OCI-LY7 (cell line): ENCODE measurements around the gene TIGD3. TPM values are rescaled to one million over a fixed set of nuclear protein-coding genes. Genes with fewer than 3 reads are reported as not detected.

Experiments
- BruUV-seq: library from RNA; stranded (reverse); fragments of 400-500 nt; replicated peaks from 2 replicates; lab custom pipeline; 2021; lab: Mats Ljungman, UMichigan
- CTCF ChIA-PET: fragments of 300-600 bp; sonication (Branson Sonifier 250); formaldehyde crosslinking; loops from one replicate; lab custom pipeline; 2022; ENCODE audit warnings: antibody characterized with exemption; ENCODE audit not compliant: unreplicated experiment; lab: Charles Lee
- POLR2A ChIA-PET: fragments of 300-600 bp; sonication (Branson Sonifier 250); formaldehyde crosslinking; loops from one replicate; lab custom pipeline; 2022; ENCODE audit warnings: antibody characterized with exemption; lab: Charles Lee
- DNase-seq: peaks from one replicate; pipeline ENCODE4 v3.0.0-alpha.2; 2015; ENCODE audit warnings: low spot score
- H2AFZ ChIP-seq: fragments of 200-600 bp; sonication (generic), shearing (Covaris generic); 2 replicates; pipeline ENCODE4 v1.6.1; 2014; ENCODE audit warnings: mild to moderate bottlenecking, antibody characterized with exemption, low read length, moderate library complexity
- H3K27ac ChIP-seq: fragments of 200-600 bp; sonication (generic); 2 replicates; pipeline ENCODE4 v1.5.1; 2014; ENCODE audit warnings: mixed run types, low read depth, mild to moderate bottlenecking, moderate library complexity, low read length, inconsistent platforms; ENCODE audit not compliant: poor library complexity, severe bottlenecking
- H3K36me3 ChIP-seq: fragments of 200-600 bp; sonication (generic); 2 replicates; pipeline ENCODE4 v1.6.1; 2014; ENCODE audit warnings: mild to moderate bottlenecking, antibody characterized with exemption, low read length, moderate library complexity, mixed read lengths; ENCODE audit not compliant: insufficient read depth
- H3K4me1 ChIP-seq: fragments of 200-600 bp; sonication (generic); 2 replicates; pipeline ENCODE4 v1.5.1; 2014; ENCODE audit warnings: mild to moderate bottlenecking, low read length; ENCODE audit not compliant: insufficient read depth, poor library complexity, severe bottlenecking
- H3K4me2 ChIP-seq: fragments of 200-600 bp; sonication (generic); 2 replicates; pipeline ENCODE4 v1.6.1; 2014; ENCODE audit warnings: mild to moderate bottlenecking, low read length
- H3K4me3 ChIP-seq: fragments of 200-600 bp; sonication (generic); 2 replicates; pipeline ENCODE4 v1.5.1; 2014; ENCODE audit warnings: mild to moderate bottlenecking, low read depth, low read length; ENCODE audit not compliant: poor library complexity, severe bottlenecking
- H3K79me2 ChIP-seq: fragments of 200-600 bp; sonication (generic); 2 replicates; pipeline ENCODE4 v1.6.1; 2016; ENCODE audit warnings: low read depth, mild to moderate bottlenecking, low read length, moderate library complexity, mixed read lengths; ENCODE audit not compliant: insufficient read depth
- H3K9me2 ChIP-seq: fragments of 200-600 bp; sonication (generic); 2 replicates; pipeline ENCODE4 v1.6.1; 2016; ENCODE audit warnings: mild to moderate bottlenecking, low read length, mixed read lengths; ENCODE audit not compliant: insufficient read depth
- H3K9me3 ChIP-seq: fragments of 200-600 bp; sonication (generic); 2 replicates; pipeline ENCODE4 v1.6.1; 2014; ENCODE audit warnings: mild to moderate bottlenecking, mixed run types, low read length, mixed read lengths
- H4K20me1 ChIP-seq: fragments of 200-600 bp; sonication (generic); 2 replicates; pipeline ENCODE4 v1.6.1; 2014; ENCODE audit warnings: mild to moderate bottlenecking, antibody characterized with exemption, low read length, moderate library complexity, mixed read lengths; ENCODE audit not compliant: insufficient read depth
- EZH2phosphoT487 ChIP-seq: fragments of 200-600 bp; sonication (generic); IDR thresholded peaks from 2 replicates; pipeline ENCODE4 v1.6.1; 2018; ENCODE audit warnings: low read depth, borderline replicate concordance, mild to moderate bottlenecking, mixed run types, antibody characterized with exemption, low read length, moderate library complexity, mixed read lengths
- intact Hi-C: fragments of 100-400 bp; cut with micrococcal nuclease; formaldehyde crosslinking; loops from one replicate; pipeline ENCODE4 v1.10.0; 2022; ENCODE audit not compliant: unreplicated experiment
- total RNA-seq, 2 experiments: library from RNA; depleted of rRNA in 1 of 2; stranded (reverse); fragments of >200 nt in 1 of 2; shearing (Covaris generic) in 1 of 2; gene quantifications; 2 replicates each; pipeline ENCODE4 v1.2.3, GENCODE V29; 2014 to 2022
- TF ChIP-seq, protein P1 (sequence below): fragments of 200-600 bp; sonication (generic); conservative IDR thresholded peaks from 2 replicates; pipeline ENCODE4 v1.5.1; 2014; ENCODE audit warnings: mild to moderate bottlenecking, antibody characterized with exemption, low read length, moderate library complexity, mixed read lengths

The TIGD3 gene
- total RNA-seq, 2 experiments from 2014 or later, result 2.0 to 2.7 TPM

DNA sequence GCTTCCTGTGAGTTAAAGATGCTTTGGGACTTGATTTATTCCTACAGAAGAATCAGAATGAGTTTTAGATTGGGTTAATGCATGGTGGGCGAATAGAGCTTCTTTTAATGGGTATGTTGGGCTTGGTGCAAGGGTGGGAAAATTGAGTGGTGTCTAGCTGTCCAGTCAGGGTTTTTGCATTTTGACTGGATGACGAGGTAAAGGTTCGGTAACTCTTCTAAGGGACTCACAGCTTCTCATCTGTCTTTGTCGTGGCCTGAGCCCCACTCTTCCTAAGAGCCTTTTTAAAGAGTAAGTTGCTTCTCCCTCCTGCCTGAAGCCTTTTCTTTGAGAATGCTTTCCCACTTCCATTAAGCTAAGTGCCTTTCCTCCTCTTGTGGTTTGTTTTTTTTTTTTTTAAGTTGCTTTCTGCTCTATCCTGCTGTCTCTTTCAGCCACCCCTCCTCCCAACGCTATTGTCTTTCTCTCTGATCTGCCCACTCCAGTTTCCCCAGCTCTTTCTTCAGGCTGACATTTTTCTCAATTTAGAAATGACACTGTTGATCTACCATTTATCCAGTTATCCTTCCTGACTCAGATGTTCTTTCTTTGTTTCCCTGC, 19.8 kb upstream of the TIGD3 start:
- Histone ChIP-seq H3K4me2 (peak overlapping the region; percentile 86), H3K79me2 (peaks cover 42% of the 10 kb centered on the region), H3K9me2 (no peaks in the 10 kb centered on the region), H4K20me1 (peaks cover 21% of the 10 kb centered on the region), H3K4me1 (peaks cover 10% of the 10 kb centered on the region), H3K27ac (peak overlapping the region; percentile 39), H3K4me3 (peak overlapping the region; percentile 83), H3K9me3 (no peaks in the 10 kb centered on the region), H2AFZ (no peak overlapping the region), H3K36me3 (peaks cover 26% of the 10 kb centered on the region)
- intact Hi-C loops, result no loop called here
- TF ChIP-seq EZH2phosphoT487, result no peak
- TF ChIP-seq, protein P1, sequence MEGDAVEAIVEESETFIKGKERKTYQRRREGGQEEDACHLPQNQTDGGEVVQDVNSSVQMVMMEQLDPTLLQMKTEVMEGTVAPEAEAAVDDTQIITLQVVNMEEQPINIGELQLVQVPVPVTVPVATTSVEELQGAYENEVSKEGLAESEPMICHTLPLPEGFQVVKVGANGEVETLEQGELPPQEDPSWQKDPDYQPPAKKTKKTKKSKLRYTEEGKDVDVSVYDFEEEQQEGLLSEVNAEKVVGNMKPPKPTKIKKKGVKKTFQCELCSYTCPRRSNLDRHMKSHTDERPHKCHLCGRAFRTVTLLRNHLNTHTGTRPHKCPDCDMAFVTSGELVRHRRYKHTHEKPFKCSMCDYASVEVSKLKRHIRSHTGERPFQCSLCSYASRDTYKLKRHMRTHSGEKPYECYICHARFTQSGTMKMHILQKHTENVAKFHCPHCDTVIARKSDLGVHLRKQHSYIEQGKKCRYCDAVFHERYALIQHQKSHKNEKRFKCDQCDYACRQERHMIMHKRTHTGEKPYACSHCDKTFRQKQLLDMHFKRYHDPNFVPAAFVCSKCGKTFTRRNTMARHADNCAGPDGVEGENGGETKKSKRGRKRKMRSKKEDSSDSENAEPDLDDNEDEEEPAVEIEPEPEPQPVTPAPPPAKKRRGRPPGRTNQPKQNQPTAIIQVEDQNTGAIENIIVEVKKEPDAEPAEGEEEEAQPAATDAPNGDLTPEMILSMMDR, result no peak
- peak; percentile 13 for DNase-seq
- POLR2A ChIA-PET, result interaction anchor here (0.6 to 1.3 kb wide), 6 partner anchors 13 to 142 kb away, joined by 3 to 7 read pairs (median 3); partner anchors contain the start of gene POLA2
- BruUV-seq, result no TSS peak
- CTCF ChIA-PET, result interaction anchor here (0.6 kb wide), 1 partner anchor 592 kb away, joined by 4 read pairs; no protein-coding TSS in a partner anchor

DNA sequence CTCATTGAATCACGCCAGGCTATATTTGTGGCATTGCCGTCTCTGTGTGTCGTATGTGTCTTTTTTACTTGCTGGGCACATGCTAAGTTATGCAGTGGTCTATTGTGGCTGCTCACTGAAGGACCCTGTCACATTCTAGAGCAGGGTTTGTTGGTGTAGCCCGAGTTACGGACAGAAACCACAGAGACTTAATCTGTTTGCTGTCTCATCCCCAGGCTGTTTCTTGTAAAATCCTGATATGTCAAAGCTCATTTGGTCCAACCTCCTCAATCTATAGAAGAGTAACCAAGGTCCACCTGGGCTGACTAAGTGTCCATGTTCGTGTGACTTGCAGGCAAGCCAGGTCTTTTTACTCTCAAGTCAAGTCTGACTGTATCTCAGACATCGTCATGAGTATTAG, 15.9 kb upstream of the TIGD3 start:
- Histone ChIP-seq H3K79me2 (peaks cover 42% of the 10 kb centered on the region), H2AFZ (no peak overlapping the region), H3K4me3 (no peak overlapping the region), H4K20me1 (peaks cover 25% of the 10 kb centered on the region), H3K9me2 (no peaks in the 10 kb centered on the region), H3K36me3 (peaks cover 62% of the 10 kb centered on the region), H3K4me2 (no peak overlapping the region), H3K9me3 (no peaks in the 10 kb centered on the region), H3K27ac (no peak overlapping the region), H3K4me1 (peaks cover 9% of the 10 kb centered on the region)
- no TSS peak for BruUV-seq
- CTCF ChIA-PET, result no interaction called here
- intact Hi-C loops, result no loop called here
- DNase-seq, result no peak
- POLR2A ChIA-PET, result interaction anchor here (1.3 kb wide), 1 partner anchor 18 kb away, joined by 3 read pairs; no protein-coding TSS in a partner anchor
- TF ChIP-seq, protein P1, result no peak
- TF ChIP-seq EZH2phosphoT487, result no peak

DNA sequence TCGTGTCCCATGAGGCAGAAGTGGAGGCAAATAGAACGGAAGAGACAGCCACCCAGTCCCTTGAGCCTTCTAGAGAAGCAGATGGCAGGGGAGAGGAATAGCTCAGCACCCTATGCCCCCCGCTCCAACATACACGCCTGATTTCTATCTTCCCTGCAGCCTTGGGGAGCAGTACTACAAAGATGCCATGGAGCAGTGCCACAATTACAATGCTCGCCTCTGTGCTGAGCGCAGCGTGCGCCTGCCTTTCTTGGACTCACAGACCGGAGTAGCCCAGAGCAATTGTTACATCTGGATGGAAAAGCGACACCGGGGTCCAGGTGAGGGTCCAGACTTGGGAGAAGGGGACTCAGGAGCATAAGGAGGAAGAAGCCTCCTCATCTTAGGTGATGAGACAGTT, 14.3 kb upstream of the TIGD3 start:
- no peak overlapping the region for H3K4me2 ChIP-seq
- H3K36me3 ChIP-seq, result peaks cover 78% of the 10 kb centered on the region
- intact Hi-C loops, result no loop called here
- CTCF ChIA-PET, result no interaction called here
- DNase-seq, result no peak
- H4K20me1 ChIP-seq, result peaks cover 15% of the 10 kb centered on the region
- H3K4me1 ChIP-seq, result peaks cover 3% of the 10 kb centered on the region
- POLR2A ChIA-PET, result interaction anchor here (1.1 kb wide), 1 partner anchor 8 kb away, joined by 3 read pairs; no protein-coding TSS in a partner anchor
- peaks cover 27% of the 10 kb centered on the region for H3K79me2 ChIP-seq
- BruUV-seq, result no TSS peak
- no peaks in the 10 kb centered on the region for H3K9me2 ChIP-seq
- H3K9me3 ChIP-seq, result no peaks in the 10 kb centered on the region
- no peak overlapping the region for H3K4me3 ChIP-seq
- no peak overlapping the region for H2AFZ ChIP-seq
- no peak overlapping the region for H3K27ac ChIP-seq
- TF ChIP-seq, protein P1, result no peak
- TF ChIP-seq EZH2phosphoT487, result no peak
